Measurements from ENCODE around the gene GSTM3.

The GSTM3 gene

DNA sequence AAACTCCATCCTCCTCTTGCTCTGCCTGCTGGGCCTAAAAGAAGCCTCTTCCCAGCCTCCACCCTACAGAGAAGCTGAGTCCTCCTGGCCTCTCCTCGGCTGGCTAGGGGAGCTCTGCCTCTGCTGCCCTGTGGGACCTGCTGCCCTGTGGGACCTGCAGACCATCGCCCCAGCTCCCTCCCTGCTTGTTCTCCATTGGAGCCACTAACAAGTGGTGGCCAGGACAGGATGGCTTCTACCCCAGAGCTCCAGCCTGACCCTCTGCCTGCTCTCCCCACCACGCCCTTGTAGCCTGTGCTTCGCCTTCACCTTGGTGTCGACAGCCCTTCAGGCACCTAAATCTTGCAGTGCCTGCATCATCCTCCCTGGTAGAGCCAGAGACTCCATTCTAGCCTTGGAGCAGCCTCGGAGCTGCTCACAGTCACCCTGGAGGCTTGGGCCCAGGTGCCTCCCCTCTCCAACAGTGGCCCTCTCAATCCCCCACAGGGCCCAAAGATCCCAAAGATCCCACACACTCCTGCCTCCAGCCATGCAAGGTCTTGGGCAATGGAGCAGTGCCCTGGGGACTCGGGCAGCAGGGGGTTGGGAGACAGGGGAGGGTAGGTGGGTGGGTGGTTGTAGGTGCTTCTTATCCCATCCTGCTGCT lies 19.9 kb upstream of the GSTM3 start:
- TF ChIP-seq SIN3A (IDR thresholded peaks at IDR 0.05; ENCODE audit: borderline replicate concordance, insufficient read depth, low read length): no peak
- no peak for TF ChIP-seq FOXP2 (optimal IDR thresholded peaks at IDR 0.05; ENCODE audit: borderline replicate concordance, extremely low read depth, extremely low read length, insufficient read depth)
- TF ChIP-seq, protein P1, sequence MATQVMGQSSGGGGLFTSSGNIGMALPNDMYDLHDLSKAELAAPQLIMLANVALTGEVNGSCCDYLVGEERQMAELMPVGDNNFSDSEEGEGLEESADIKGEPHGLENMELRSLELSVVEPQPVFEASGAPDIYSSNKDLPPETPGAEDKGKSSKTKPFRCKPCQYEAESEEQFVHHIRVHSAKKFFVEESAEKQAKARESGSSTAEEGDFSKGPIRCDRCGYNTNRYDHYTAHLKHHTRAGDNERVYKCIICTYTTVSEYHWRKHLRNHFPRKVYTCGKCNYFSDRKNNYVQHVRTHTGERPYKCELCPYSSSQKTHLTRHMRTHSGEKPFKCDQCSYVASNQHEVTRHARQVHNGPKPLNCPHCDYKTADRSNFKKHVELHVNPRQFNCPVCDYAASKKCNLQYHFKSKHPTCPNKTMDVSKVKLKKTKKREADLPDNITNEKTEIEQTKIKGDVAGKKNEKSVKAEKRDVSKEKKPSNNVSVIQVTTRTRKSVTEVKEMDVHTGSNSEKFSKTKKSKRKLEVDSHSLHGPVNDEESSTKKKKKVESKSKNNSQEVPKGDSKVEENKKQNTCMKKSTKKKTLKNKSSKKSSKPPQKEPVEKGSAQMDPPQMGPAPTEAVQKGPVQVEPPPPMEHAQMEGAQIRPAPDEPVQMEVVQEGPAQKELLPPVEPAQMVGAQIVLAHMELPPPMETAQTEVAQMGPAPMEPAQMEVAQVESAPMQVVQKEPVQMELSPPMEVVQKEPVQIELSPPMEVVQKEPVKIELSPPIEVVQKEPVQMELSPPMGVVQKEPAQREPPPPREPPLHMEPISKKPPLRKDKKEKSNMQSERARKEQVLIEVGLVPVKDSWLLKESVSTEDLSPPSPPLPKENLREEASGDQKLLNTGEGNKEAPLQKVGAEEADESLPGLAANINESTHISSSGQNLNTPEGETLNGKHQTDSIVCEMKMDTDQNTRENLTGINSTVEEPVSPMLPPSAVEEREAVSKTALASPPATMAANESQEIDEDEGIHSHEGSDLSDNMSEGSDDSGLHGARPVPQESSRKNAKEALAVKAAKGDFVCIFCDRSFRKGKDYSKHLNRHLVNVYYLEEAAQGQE (IDR thresholded peaks at IDR 0.05; ENCODE audit: insufficient read depth in 1 of 2, low read depth in 2 of 2, low read length in 2 of 2): no peak
- TF ChIP-seq TAF1 (IDR thresholded peaks at IDR 0.05; ENCODE audit: borderline replicate concordance, insufficient read depth, low read length): no peak
- no peak for TF ChIP-seq POLR2AphosphoS5 (IDR thresholded peaks at IDR 0.05; ENCODE audit: low read depth, low read length)

DNA sequence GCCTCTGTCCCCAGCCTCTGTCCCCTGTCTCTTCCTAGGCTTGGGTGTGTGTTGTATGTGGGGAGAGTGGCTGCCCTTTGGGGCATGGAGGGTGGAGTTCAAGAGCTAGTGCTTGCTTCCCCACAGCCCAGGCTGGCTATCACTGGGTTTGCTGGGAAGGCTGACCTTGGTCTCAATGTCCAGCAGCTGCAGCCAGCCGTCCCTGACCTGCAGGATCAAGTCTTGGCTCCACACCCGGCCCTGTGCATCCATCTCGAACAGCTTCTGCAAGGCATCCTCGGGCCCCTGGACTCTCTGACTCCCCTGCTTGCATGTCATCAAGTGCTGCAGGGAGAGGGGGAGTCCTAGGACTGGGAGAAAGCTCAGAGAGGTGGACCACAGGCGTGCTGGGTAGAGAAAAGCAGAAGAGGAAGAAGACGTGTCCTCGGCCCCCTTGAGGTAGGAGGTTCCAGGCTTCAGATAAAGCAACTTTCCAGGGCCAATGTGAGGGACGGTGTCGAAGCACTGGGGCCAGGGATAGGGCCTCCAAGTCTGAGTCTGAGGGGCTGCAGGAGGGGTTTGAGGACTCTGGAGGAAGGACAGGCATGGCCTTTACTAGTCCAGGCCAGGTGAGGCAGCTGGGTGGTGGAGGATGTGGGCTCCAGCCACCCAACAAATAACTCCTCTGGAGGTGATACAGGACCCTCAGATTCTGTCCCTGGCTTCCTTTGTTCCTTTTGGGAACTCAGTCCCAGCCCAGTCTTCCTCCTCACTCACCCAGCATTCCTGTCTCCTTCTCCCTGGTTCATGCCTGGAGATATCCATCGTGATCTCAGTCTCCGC lies 18.9 kb upstream of the GSTM3 start:
- no peak for TF ChIP-seq FOXP2 (optimal IDR thresholded peaks at IDR 0.05; ENCODE audit: borderline replicate concordance, extremely low read depth, extremely low read length, insufficient read depth)
- TF ChIP-seq TAF1 (IDR thresholded peaks at IDR 0.05; ENCODE audit: borderline replicate concordance, insufficient read depth, low read length): no peak
- TF ChIP-seq POLR2AphosphoS5 (IDR thresholded peaks at IDR 0.05; ENCODE audit: low read depth, low read length): no peak
- TF ChIP-seq SIN3A (IDR thresholded peaks at IDR 0.05; ENCODE audit: borderline replicate concordance, insufficient read depth, low read length): no peak
- TF ChIP-seq, protein P1 (IDR thresholded peaks at IDR 0.05; ENCODE audit: insufficient read depth in 1 of 2, low read depth in 2 of 2, low read length in 2 of 2): no peak

DNA sequence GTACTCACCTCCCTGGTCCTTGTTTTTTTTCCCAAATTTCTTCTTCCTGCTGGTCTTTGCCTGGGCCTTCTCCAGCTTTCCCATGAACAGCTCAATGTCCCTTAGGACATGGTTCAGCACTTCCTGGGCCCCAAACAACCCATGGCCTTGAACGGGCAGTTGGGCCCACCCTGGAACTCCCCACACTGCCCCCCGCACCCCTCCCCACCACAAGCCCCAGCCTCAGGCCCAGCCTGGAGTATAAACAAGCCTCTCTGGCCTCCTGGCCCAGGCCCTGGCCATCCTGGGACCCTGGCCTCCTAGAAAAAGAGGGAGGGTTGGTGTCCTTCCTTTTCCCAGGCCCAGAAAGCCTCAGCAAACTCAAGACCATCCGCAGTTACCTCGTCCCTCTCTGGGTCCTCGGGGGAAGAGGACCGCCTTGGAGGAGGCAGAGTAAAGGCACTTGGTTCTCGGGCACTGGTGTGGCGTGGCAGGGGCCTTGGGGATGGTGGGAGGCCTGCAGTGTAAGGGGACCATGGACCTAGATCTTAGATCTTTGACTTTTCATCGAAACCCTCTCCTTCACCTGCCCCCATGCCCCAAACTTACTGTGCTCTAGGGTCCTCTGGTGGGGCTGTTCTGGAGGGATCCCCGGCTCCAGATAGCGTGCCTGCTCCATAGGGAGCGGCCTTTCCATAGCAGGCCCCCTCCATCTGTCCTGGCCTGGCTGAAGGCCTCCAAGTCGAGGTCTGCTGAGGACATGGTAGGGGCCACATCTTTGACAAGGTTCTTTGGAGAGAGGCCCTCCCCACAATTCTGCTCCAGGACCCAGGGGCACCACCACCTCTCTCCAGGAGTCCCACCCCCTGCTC lies 17.3 kb upstream of the GSTM3 start:
- no peak for TF ChIP-seq SIN3A (IDR thresholded peaks at IDR 0.05; ENCODE audit: borderline replicate concordance, insufficient read depth, low read length)
- no peak for TF ChIP-seq FOXP2 (optimal IDR thresholded peaks at IDR 0.05; ENCODE audit: borderline replicate concordance, extremely low read depth, extremely low read length, insufficient read depth)
- TF ChIP-seq, protein P1 (IDR thresholded peaks at IDR 0.05; ENCODE audit: insufficient read depth in 1 of 2, low read depth in 2 of 2, low read length in 2 of 2): no peak
- TF ChIP-seq POLR2AphosphoS5 (IDR thresholded peaks at IDR 0.05; ENCODE audit: low read depth, low read length): no peak
- no peak for TF ChIP-seq TAF1 (IDR thresholded peaks at IDR 0.05; ENCODE audit: borderline replicate concordance, insufficient read depth, low read length)

DNA sequence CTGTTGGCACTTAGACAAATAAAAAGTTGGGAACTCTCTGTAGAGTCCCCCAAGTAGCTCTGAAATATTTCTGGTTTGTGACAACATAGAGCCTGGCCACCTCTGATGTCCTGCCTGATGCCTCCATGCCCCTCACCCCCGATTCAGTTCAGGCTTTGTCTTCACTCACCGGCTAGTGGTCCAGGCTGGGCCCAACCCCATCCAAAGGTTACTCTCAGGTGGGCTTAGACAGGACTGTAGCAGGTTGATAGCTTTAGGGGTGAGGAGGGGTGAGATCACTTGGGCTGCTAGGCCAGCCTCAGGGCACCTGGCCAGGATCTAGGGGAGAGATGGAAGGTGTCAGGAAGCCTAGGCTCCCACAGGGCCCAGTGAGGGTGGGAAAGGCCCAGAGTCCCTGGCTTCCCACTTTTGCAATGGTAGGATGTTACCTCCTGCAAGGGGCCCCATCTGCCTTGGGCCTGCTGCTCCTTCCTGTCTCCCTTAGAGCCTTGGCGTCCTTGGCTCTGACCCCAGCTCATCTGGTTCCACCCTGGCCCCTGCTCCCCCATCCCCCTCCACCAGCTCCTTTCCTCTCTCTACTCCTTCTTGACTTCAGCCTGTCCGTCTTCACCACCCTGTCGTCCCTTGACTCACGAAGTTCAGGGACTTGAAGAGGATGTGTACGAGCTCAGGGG lies 16.1 kb upstream of the GSTM3 start:
- TF ChIP-seq SIN3A (IDR thresholded peaks at IDR 0.05; ENCODE audit: borderline replicate concordance, insufficient read depth, low read length) (no peak), POLR2AphosphoS5 (IDR thresholded peaks at IDR 0.05; ENCODE audit: low read depth, low read length) (no peak), TAF1 (IDR thresholded peaks at IDR 0.05; ENCODE audit: borderline replicate concordance, insufficient read depth, low read length) (no peak)
- TF ChIP-seq, protein P1 (IDR thresholded peaks at IDR 0.05; ENCODE audit: insufficient read depth in 1 of 2, low read depth in 2 of 2, low read length in 2 of 2): no peak
